Trophoblast cell (in vitro differentiated cells and primary cell): ENCODE measurements around the gene PDE8A.

Experiments used
- DNase-seq, 2 donors: peaks; one replicate each; pipeline ENCODE4 v3.0.0-alpha.2; 2016
- H2AFZ ChIP-seq: 2 replicates; pipeline ENCODE4 v1.6.1; 2013; ENCODE audit warnings: low read length, moderate library complexity, mild to moderate bottlenecking; ENCODE audit not compliant: insufficient read depth, poor library complexity
- H2AK5ac ChIP-seq: 2 replicates; pipeline ENCODE4 v1.6.1; 2013; ENCODE audit warnings: mild to moderate bottlenecking, low read length
- H2BK120ac ChIP-seq: 2 replicates; pipeline ENCODE4 v1.6.1; 2013; ENCODE audit warnings: low read length, mild to moderate bottlenecking, moderate library complexity; ENCODE audit not compliant: insufficient read depth, poor library complexity
- H2BK12ac ChIP-seq: 2 replicates; pipeline ENCODE4 v1.6.1; 2013; ENCODE audit warnings: mild to moderate bottlenecking, low read length, moderate library complexity
- H2BK5ac ChIP-seq: 2 replicates; pipeline ENCODE4 v1.6.1; 2013; ENCODE audit warnings: low read length, low read depth, moderate library complexity, mild to moderate bottlenecking; ENCODE audit not compliant: poor library complexity
- H3K14ac ChIP-seq: 2 replicates; pipeline ENCODE4 v1.6.1; 2013; ENCODE audit warnings: mild to moderate bottlenecking, low read length
- H3K18ac ChIP-seq: 2 replicates; pipeline ENCODE4 v1.6.1; 2013; ENCODE audit warnings: mild to moderate bottlenecking, low read length
- H3K23ac ChIP-seq: 2 replicates; pipeline ENCODE4 v1.6.1; 2013; ENCODE audit warnings: low read length
- H3K27ac ChIP-seq: 2 replicates; pipeline ENCODE4 v1.5.1; 2013; ENCODE audit warnings: low read depth, mild to moderate bottlenecking, inconsistent platforms, low read length, moderate library complexity
- H3K27me3 ChIP-seq: 2 replicates; pipeline ENCODE4 v1.6.1; 2013; ENCODE audit warnings: inconsistent platforms, mild to moderate bottlenecking, low read length, moderate library complexity; ENCODE audit not compliant: insufficient read depth
- H3K36me3 ChIP-seq, 2 experiments: 1 replicate in 1 of 2; 2 replicates in 1 of 2; pipeline ENCODE4 v1.6.1; 2013; ENCODE audit warnings: low read length in 2 of 2, mild to moderate bottlenecking in 2 of 2, moderate library complexity in 1 of 2; ENCODE audit not compliant: insufficient read depth in 2 of 2, control insufficient read depth in 1 of 2
- H3K4ac ChIP-seq: 2 replicates; pipeline ENCODE4 v1.6.1; 2013; ENCODE audit warnings: low read depth, mild to moderate bottlenecking, low read length, moderate library complexity
- H3K4me1 ChIP-seq, 2 experiments: 1 replicate in 1 of 2; 2 replicates in 1 of 2; pipeline ENCODE4 v1.6.1; 2013; ENCODE audit warnings: low read length in 2 of 2, mild to moderate bottlenecking in 2 of 2, moderate library complexity in 1 of 2; ENCODE audit not compliant: insufficient read depth in 2 of 2, control insufficient read depth in 1 of 2
- H3K4me2 ChIP-seq: 2 replicates; pipeline ENCODE4 v1.6.1; 2013; ENCODE audit warnings: inconsistent platforms, mild to moderate bottlenecking, low read length, moderate library complexity
- H3K4me3 ChIP-seq: 2 replicates; pipeline ENCODE4 v1.5.1; 2013; ENCODE audit warnings: mild to moderate bottlenecking, low read depth, low read length, inconsistent platforms
- H3K79me1 ChIP-seq: one replicate; pipeline ENCODE4 v1.6.1; 2013; ENCODE audit warnings: low read length
- H3K79me2 ChIP-seq: 2 replicates; pipeline ENCODE4 v1.6.1; 2013; ENCODE audit warnings: low read length, mild to moderate bottlenecking; ENCODE audit not compliant: control insufficient read depth, insufficient read depth, poor library complexity
- H3K9ac ChIP-seq: 2 replicates; pipeline ENCODE4 v1.6.1; 2013; ENCODE audit warnings: mild to moderate bottlenecking, low read length
- H3K9me3 ChIP-seq: 2 replicates; pipeline ENCODE4 v1.6.1; 2013; ENCODE audit warnings: low read depth, mild to moderate bottlenecking, control low read depth, inconsistent platforms, low read length; ENCODE audit not compliant: insufficient read depth
- H4K12ac ChIP-seq: 2 replicates; pipeline ENCODE4 v1.6.1; 2013; ENCODE audit warnings: low read depth, mild to moderate bottlenecking, low read length, moderate library complexity
- H4K8ac ChIP-seq: 2 replicates; pipeline ENCODE4 v1.6.1; 2013; ENCODE audit warnings: low read depth, mild to moderate bottlenecking, low read length, moderate library complexity
- H4K91ac ChIP-seq: one replicate; pipeline ENCODE4 v1.6.1; 2013; ENCODE audit warnings: low read depth, mild to moderate bottlenecking, low read length, moderate library complexity
- WGBS: extraction: QIAGEN DNeasy Blood & Tissue Kit; methylation state at CpG from one replicate; pipeline ENCODE4 v1.1.7; 2013; ENCODE audit warnings: missing lambda C conversion rate; ENCODE audit not compliant: insufficient read length, insufficient coverage; ENCODE audit errors: extremely low coverage; 5-methylcytosine and 5-hydroxymethylcytosine counted together

PDE8A gene

GRCh38 chr15:84961707-84962106, 19.9 kb upstream of the PDE8A start:
- Histone ChIP-seq H3K4me1 (peaks cover 4 to 12% of the 10 kb centered on the region in 2 experiments), H3K27me3 (no peaks in the 10 kb centered on the region), H3K9me3 (no peaks in the 10 kb centered on the region), H2AK5ac (no peak overlapping the region), H3K79me1 (no peaks in the 10 kb centered on the region), H2BK120ac (no peak overlapping the region), H3K4ac (no peak overlapping the region), H3K23ac (no peak overlapping the region), H3K18ac (no peak overlapping the region), H3K27ac (no peak overlapping the region), H4K12ac (no peak overlapping the region), H3K14ac (no peak overlapping the region), H3K9ac (no peak overlapping the region), H2BK12ac (no peak overlapping the region), H3K4me2 (no peak overlapping the region), H3K79me2 (no peaks in the 10 kb centered on the region), H4K91ac (no peak overlapping the region), H3K4me3 (no peak overlapping the region), H2AFZ (no peak overlapping the region), H2BK5ac (no peak overlapping the region), H3K36me3 (no peaks in the 10 kb centered on the region), H4K8ac (no peak overlapping the region)
- no peak for DNase-seq
- no CpG with 5 or more reads among the region's 3 CpGs for WGBS

DNA sequence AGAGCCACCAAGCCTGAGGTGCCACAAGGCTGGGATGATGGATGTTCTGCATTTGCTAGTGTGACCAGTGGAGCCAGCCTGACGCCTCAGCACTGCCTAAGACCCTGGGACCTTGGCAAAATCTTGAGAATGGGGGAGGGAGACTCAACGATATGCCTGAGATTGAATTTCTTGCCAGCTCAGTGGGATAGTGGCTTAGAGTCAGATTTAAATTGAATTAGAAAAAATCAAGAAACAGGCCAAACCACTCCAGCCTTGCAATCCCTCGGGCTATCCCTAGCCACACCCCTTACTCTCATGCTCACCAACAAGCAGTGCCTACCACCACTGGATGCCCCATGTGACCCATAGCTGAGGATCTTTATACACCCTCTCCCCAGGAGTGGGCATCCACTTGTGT, 18.7 kb upstream of the PDE8A start:
- no peaks in the 10 kb centered on the region for H3K79me1 ChIP-seq
- H3K14ac ChIP-seq, result no peak overlapping the region
- no peak overlapping the region for H4K91ac ChIP-seq
- no peak overlapping the region for H3K18ac ChIP-seq
- H2AK5ac ChIP-seq, result no peak overlapping the region
- peaks cover 4 to 12% of the 10 kb centered on the region in 2 experiments for H3K4me1 ChIP-seq
- no peak overlapping the region for H3K23ac ChIP-seq
- no peaks in the 10 kb centered on the region for H3K79me2 ChIP-seq
- H4K8ac ChIP-seq, result no peak overlapping the region
- no peak overlapping the region for H3K9ac ChIP-seq
- no peak overlapping the region for H2BK5ac ChIP-seq
- no CpG with 5 or more reads among the region's 3 CpGs for WGBS
- H3K27ac ChIP-seq, result no peak overlapping the region
- no peak overlapping the region for H2AFZ ChIP-seq
- H2BK12ac ChIP-seq, result no peak overlapping the region
- H3K9me3 ChIP-seq, result no peaks in the 10 kb centered on the region
- DNase-seq, result no peak
- H3K4me3 ChIP-seq, result no peak overlapping the region
- H3K27me3 ChIP-seq, result no peaks in the 10 kb centered on the region
- H3K4me2 ChIP-seq, result no peak overlapping the region
- H2BK120ac ChIP-seq, result no peak overlapping the region
- no peak overlapping the region for H3K4ac ChIP-seq
- no peak overlapping the region for H4K12ac ChIP-seq
- no peaks in the 10 kb centered on the region for H3K36me3 ChIP-seq

GRCh38 chr15:84967380-84967779, 14.3 kb upstream of the PDE8A start:
- H3K79me1 ChIP-seq, result no peaks in the 10 kb centered on the region
- H4K91ac ChIP-seq, result no peak overlapping the region
- H3K4me2 ChIP-seq, result no peak overlapping the region
- H2BK12ac ChIP-seq, result no peak overlapping the region
- H3K27ac ChIP-seq, result no peak overlapping the region
- peaks cover 0 to 6% of the 10 kb centered on the region in 2 experiments for H3K4me1 ChIP-seq
- no peaks in the 10 kb centered on the region for H3K36me3 ChIP-seq
- H3K4ac ChIP-seq, result no peak overlapping the region
- DNase-seq, result no peak
- no peak overlapping the region for H3K4me3 ChIP-seq
- H3K79me2 ChIP-seq, result no peaks in the 10 kb centered on the region
- peaks cover 1% of the 10 kb centered on the region for H3K9me3 ChIP-seq
- H2AK5ac ChIP-seq, result no peak overlapping the region
- no peak overlapping the region for H2AFZ ChIP-seq
- no CpG with 5 or more reads among the region's 3 CpGs for WGBS
- no peak overlapping the region for H3K18ac ChIP-seq
- no peak overlapping the region for H2BK5ac ChIP-seq
- no peak overlapping the region for H4K8ac ChIP-seq
- H2BK120ac ChIP-seq, result no peak overlapping the region
- no peak overlapping the region for H3K14ac ChIP-seq
- no peak overlapping the region for H4K12ac ChIP-seq
- H3K23ac ChIP-seq, result no peak overlapping the region
- no peaks in the 10 kb centered on the region for H3K27me3 ChIP-seq
- H3K9ac ChIP-seq, result no peak overlapping the region

GRCh38 chr15:84968301-84968700, 13.4 kb upstream of the PDE8A start:
- Histone ChIP-seq H4K91ac (no peak overlapping the region), H3K18ac (no peak overlapping the region), H2BK5ac (no peak overlapping the region), H3K9ac (no peak overlapping the region), H3K14ac (no peak overlapping the region), H2AFZ (no peak overlapping the region), H4K12ac (no peak overlapping the region), H3K9me3 (peaks cover 1% of the 10 kb centered on the region), H3K27me3 (no peaks in the 10 kb centered on the region), H3K4me2 (no peak overlapping the region), H3K27ac (no peak overlapping the region), H3K79me2 (no peaks in the 10 kb centered on the region), H3K4me1 (no peaks in the 10 kb centered on the region), H3K23ac (no peak overlapping the region), H2AK5ac (no peak overlapping the region), H2BK12ac (no peak overlapping the region), H3K4me3 (no peak overlapping the region), H2BK120ac (no peak overlapping the region), H3K79me1 (no peaks in the 10 kb centered on the region), H4K8ac (no peak overlapping the region), H3K4ac (no peak overlapping the region), H3K36me3 (no peaks in the 10 kb centered on the region)
- no peak for DNase-seq
- no CpG with 5 or more reads among the region's 3 CpGs for WGBS
